NCI-H1436 (cell line): Measurements from ENCODE around the gene RADIL.
"Not testable (repeated sequence)": the region's sequence is repeated elsewhere in the genome, so short reads cannot be mapped to it uniquely, and the experiment has no call there.

Experiments used
- DNase-seq: peaks from one replicate; lab custom pipeline; 2025; lab: John Stamatoyannopoulos, UW

The RADIL gene

GRCh38 chr7:4808565-4808964, 75.0 kb downstream of the RADIL start:
- DNase-seq = no peak

DNA sequence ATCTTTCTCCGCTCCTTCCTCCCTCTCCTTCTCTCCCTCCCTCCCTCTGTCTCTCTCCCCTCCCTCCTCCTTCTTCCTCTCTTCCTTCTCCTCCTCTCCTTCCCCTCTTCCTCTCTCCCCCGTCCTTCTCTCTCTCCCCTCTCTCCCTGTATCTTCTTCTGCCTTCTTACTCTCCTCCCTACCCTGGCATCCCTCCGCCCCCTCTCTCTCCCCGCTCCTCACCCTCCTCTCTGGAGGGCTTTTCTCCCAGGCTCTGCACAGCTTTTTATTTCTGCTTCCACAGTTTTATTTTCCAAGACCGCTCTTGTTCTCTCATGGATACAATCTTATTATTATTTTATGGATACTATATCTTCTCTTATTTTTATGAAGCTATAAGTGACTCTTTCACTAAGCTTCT, 75.5 kb downstream of the RADIL start:
- DNase-seq = no peak

- DNase-seq = no peak
Measured at GRCh38 chr7:4807598-4808016, 75.9 kb downstream of the RADIL start.

- no peak for DNase-seq
Measured at GRCh38 chr7:4806983-4807597, 76.4 kb downstream of the RADIL start.

DNA sequence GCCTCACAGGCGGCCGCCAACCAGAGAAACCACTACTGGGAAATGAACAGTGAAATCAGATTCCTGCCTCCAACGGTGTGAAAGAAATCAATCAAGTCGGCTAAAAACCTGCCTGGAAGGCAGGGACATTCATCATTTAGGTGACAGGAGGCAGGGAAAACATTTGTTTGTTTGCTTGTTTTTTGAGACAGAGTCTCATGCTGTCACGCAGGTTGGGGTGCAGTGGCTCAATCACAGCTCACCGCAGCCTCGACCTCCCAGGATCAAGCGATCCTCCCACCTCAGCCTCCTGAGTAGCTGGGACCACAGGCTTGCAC, 77.6 kb downstream of the RADIL start:
- DNase-seq = no peak

DNA sequence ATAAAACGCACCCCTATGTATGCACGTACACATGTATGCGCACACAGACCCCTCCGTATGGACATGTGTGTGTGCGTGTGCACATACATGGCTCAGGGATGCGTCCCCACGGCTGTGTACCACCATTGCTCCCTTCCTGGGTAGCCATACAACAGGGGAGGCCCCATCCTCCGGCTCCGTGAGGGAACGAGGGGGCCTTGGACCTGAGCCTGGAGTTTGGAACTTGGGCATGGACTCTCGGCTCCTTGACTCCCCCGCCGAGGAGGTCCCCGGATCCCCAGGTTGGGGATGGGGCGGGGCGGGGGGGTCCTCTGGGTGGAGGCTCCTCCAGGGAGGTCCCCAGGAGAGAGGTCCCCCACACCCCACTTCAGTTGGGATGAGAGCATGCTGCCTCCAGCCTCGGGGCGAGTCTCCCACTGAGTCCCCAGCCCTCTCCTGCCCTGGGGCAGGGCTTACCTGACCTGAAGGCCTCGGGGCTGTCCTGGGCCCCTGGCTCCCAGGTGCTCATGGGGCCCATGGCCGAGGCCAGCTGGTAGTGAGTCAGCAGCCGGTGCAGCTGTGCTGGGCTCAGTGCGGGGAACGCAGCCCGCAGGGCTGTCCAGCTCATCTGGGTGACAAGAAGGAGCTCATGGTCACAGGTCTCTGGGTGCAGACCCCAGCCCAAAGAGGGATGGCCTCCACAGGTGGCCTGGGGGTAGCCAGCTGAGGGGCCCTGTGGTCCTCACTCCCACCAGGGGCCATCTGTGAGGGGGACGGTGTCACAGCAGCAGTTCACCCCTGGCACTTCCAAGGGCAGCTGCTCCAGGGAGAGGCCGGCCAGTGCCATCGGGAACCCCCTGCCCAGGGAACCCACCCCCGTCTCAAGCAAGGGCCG, 78.2 kb downstream of the RADIL start:
- DNase-seq = no peak

GRCh38 chr7:4803397-4804241, 79.9 kb downstream of the RADIL start:
- DNase-seq = no peak

GRCh38 chr7:4802577-4802976, 80.9 kb downstream of the RADIL start:
- not testable (repeated sequence) for DNase-seq

DNA sequence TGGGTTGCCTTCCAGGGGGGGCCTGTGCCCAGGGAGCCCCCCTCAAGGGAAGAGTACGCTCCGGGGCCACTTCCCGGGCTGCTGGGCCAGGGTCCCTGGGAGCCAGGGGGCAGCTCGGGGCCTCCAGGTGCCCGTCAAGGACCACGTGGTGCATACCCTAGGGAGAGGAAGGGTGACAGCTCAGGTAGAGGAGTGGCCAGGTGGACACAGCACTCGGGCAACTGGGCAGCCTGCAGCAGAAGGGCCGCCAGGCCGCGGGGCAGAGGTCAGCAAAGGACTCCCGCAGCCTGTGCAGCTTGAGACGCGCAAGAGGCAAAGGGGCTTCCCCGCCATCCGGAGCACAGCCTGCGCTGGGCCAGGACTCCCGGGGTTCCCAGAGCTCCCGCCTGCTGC, 81.7 kb downstream of the RADIL start:
- no peak for DNase-seq

DNA sequence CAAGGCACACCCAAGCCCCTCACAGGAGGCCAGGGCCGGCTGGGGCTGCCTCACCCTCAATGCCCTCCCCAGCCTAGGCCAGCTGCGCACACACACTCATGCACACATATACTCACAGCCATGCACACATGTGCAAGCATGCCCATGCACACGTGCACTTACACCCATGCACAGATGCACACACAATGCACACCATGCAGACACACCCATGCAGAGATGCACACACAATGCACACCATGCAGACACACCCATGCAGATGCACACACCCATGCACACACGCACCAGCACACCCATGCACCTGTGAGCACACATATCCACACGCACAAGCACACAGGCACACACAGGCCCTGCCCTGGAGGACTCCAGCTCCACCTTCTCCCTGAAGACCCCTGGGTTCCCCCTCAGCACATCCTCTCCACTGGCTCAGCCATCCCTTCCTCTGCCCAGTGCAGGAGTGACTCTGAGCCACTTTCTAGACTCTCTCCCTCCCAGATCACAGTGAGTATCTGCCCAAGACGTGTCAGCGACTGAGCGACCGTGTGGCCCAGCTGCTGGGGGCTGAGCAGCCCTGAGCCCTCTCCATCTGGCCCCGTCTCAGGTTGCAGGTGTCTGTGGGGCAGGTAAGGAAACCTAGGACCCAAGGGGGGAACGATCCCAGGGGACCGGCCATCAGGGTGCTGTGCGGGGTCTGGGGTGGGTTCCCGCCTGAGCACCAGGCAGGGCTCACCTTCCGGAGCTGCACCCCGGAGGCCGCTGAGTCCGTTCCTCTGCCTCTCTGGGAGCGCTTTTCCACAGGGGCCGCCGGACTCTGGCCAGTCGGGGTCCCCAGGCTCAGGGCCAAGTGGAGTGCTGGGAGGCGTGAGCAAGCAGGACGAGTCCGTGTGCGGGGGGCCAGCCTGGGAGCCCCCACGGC, 82.3 kb downstream of the RADIL start:
- DNase-seq = no peak

- DNase-seq = no peak
Measured at GRCh38 chr7:4800487-4800886, 83.0 kb downstream of the RADIL start.

DNA sequence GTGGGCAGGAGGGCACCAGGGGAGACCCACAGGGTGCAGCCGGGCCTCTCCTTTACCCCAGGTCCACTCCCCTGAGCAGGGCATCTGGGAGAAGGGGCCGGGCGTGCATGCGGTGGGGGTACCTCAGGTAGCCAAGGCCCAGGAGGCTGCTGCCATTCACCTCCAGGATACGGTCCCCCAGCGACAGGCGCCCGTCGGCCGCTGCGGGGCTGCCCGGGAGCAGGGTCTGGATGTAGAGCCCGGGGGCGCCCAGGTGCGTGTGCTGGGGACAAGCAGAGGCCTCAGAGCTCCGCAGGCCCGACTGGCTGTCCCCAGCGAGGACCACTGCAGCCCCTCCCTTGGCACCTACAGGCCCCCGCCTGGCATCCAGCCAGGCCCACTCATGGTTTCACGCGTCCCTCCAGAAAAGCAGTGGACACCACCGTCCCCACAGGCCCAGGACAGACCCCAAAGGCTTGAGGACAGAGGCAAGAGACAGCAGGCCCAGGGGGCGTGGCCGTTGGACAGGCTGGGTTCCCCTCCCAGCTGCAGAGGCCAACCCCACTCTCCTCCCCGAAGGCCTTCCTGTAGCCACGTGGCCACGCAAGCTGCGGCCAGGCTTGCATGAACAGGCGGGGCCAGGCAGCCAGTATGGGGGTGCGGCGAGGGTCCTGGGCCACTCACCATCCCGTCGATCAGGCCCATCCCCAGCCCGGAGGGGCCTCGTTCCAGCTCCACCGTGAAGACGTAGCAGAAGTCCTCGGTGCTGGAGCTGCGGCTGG, 83.8 kb downstream of the RADIL start:
- no peak for DNase-seq

DNA sequence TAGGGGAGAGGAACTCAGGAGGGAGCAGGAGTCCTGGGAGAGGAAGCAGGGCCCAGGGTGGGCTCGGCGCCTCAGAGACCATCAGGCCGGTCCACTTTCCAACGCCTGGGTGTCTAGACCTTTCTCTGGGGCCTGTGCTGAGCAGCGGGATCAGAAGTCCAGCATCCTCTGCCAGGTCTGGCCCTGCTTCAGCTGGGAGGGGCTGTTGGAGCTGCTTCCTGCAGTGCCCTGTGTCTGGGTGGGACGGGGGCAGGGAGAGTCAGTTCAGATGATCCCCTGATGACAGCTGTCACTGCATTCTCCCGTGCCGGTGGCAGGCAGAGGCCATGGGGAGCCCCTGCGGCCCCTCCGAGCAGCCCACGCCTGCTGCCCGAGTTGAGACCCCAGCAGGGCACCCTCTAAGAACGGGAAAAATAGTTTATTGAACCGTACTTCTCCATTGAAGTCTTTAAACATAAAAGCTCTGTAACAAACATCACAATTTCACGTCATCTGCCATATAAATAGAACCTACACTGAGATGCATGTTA, 84.7 kb downstream of the RADIL start:
- DNase-seq = no peak

GRCh38 chr7:4797858-4798705, 85.4 kb downstream of the RADIL start:
- DNase-seq = no peak

GRCh38 chr7:4796453-4796852, 87.1 kb downstream of the RADIL start:
- no peak for DNase-seq

DNA sequence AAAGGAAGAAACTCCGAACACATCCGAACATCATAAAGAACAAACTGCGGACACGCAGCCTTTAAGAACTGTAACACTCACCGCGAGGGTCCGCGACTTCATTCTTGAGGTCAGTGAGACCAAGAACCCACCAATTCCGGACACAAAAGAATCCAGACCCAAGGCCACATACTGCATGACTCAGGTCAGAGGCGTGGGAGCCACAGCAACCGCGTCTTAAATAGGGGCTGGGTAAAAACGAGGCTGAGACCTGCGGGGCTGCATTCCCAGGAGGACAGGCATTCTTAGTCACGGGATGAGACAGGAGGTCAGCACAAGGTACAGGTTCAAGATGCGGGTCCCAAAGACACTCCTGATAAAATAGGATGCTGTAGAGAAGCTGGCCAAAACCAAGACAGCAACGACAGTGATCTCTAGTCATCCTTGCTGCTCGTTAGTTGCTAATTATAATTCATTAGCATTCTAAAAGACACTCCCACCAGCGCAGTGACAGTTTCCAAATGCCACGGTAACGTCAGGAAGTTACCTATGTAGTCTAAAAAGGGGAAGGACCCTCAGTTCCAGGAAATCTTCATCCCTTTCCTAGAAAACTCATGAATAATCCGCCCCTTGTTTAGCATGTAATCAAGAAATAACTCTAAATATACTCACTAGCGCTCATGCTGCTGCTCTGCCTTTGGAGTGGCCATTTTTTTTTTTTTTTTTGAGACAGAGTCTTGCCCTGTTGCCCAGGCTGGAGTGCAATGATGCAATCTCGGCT, 88.7 kb downstream of the RADIL start:
- DNase-seq = no peak

DNA sequence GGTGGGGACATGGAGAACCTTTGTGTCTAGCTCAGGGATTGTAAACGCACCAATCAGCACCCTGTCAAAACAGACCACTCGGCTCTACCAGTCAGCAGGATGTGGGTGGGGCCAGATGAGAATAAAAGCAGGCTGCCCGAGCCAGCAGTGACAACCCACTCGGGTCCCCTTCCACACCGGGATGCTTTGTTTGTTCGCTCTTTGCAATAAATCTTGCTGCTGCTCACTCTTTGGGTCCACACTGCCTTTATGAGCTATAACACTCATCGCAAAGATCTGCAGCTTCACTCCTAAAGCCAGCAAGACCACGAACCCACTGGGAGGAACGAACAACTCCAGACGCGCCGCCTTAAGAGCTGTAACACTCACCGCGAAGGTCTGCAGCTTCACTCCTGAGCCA, 89.3 kb downstream of the RADIL start:
- DNase-seq = not testable (repeated sequence)

DNA sequence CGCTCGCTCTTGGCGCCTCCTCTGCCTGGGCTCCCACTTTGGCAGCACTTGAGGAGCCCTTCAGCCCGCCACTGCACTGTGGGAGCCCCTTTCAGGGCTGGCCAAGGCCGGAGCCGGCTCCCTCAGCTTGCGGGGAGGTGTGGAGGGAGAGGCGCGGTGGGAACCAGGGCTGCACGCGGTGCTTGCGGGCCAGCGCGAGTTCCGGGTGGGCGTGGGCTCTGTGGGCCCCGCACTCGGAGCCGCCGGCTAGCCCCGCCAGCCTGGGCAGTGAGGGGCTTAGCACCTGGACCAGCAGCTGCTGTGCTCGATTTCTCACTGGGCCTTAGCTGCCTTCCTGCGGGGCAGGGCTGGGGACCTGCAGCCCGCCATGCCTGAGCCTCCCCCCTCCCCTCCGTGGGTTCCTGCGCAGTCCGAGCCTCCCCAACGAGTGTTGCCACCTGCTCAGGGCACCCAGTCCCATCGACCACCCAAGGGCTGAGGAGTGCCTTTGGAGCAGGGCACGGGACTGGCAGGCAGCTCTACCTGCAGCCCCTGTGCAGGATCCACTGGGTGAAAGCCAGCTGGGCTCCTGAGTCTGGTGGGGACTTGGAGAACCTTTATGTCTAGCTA, 90.0 kb downstream of the RADIL start:
- DNase-seq = not testable (repeated sequence)
